H1 (cell line): ENCODE results near the gene PRPH2.

Experiments used
- EZH2 ChIP-seq: fragments of 200-600 bp; sonication (generic); IDR thresholded peaks from 2 replicates; pipeline ENCODE4 v1.7.1; 2012; ENCODE audit warnings: low read depth, mild to moderate bottlenecking, moderate library complexity, low read length, inconsistent platforms; ENCODE audit not compliant: severe bottlenecking
- GABPA ChIP-seq: IDR thresholded peaks from 2 replicates; pipeline ENCODE4 v1.6.1; 2011; ENCODE audit warnings: mild to moderate bottlenecking, low read length, moderate library complexity, borderline replicate concordance; ENCODE audit not compliant: insufficient read depth
- JUN ChIP-seq: IDR thresholded peaks from 2 replicates; pipeline ENCODE4 v1.6.1; 2011; ENCODE audit warnings: low read depth, mild to moderate bottlenecking, improper control_type of control experiment, low read length
- JUND ChIP-seq: IDR thresholded peaks from 2 replicates; pipeline ENCODE4 v1.6.1; 2011; ENCODE audit warnings: mild to moderate bottlenecking, improper control_type of control experiment, low read length
- POLR2AphosphoS5 ChIP-seq: IDR thresholded peaks from 2 replicates; pipeline ENCODE4 v1.6.1; 2011; ENCODE audit warnings: low read depth, low read length
- SRF ChIP-seq: IDR thresholded peaks from 2 replicates; pipeline ENCODE4 v1.6.1; 2011; ENCODE audit warnings: mild to moderate bottlenecking, low read depth, low read length, moderate library complexity
- TF ChIP-seq, protein P1 (sequence below), 3 experiments: IDR thresholded peaks; 1 replicate in 2 of 3; 2 replicates in 1 of 3; pipeline versions ENCODE4 v1.5.1 to v1.6.1; 2011; ENCODE audit warnings: low read length in 3 of 3, mild to moderate bottlenecking in 3 of 3, inconsistent platforms in 2 of 3, low read depth in 1 of 3, moderate library complexity in 1 of 3; ENCODE audit not compliant: insufficient read depth in 1 of 3; ENCODE audit errors: control extremely low read depth in 1 of 3

DNA sequence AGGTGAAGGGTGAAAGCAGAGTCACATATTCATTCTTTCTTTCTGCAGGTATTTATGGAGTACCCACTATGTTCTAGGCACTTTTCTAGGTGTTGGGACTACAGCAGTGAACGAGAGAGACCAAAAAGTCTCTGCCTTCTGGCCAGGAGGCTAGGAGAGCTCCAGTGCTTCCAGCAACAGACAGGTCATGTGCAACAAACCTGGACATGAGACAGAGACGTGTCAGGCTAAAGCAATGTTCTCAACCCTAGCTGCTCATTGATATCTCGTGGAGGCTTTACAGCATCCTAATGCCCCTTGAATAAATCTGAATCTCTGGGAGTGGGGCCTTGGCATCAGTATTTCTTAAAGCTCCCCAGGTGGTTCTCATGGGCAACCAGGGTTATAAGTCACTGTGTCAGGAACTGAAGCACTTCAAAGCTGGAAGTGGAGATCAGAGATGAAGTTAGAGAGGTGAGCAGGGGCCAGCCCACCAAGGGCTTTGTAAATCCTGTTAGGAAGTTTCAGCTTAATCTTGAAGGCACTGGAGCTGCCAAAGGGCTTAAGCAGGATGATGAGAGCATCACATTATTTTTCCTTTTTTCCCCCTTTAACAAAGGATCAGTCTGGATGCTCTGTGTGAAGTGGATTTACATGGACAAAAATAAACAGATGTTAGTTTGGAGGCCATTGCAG lies 36.5 kb upstream of the PRPH2 start:
- TF ChIP-seq, protein P1, sequence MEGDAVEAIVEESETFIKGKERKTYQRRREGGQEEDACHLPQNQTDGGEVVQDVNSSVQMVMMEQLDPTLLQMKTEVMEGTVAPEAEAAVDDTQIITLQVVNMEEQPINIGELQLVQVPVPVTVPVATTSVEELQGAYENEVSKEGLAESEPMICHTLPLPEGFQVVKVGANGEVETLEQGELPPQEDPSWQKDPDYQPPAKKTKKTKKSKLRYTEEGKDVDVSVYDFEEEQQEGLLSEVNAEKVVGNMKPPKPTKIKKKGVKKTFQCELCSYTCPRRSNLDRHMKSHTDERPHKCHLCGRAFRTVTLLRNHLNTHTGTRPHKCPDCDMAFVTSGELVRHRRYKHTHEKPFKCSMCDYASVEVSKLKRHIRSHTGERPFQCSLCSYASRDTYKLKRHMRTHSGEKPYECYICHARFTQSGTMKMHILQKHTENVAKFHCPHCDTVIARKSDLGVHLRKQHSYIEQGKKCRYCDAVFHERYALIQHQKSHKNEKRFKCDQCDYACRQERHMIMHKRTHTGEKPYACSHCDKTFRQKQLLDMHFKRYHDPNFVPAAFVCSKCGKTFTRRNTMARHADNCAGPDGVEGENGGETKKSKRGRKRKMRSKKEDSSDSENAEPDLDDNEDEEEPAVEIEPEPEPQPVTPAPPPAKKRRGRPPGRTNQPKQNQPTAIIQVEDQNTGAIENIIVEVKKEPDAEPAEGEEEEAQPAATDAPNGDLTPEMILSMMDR (IDR thresholded peaks at IDR 0.05; ENCODE audit: control extremely low read depth in 1 of 3, insufficient read depth in 1 of 3, low read depth in 1 of 3, low read length in 3 of 3) = no peak
- TF ChIP-seq EZH2 (no peak), SRF (no peak), JUND (no peak), JUN (no peak), POLR2AphosphoS5 (no peak), GABPA (no peak)
